A673 (cell line): Measurements from ENCODE around the gene HOXD9. TPM values are rescaled to one million over a fixed set of nuclear protein-coding genes. Genes with fewer than 3 reads are reported as not detected.

Source experiments
- BruUV-seq: library from RNA; stranded (reverse); fragments of 400-500 nt; replicated peaks from 2 replicates; lab custom pipeline; 2021; lab: Mats Ljungman, UMichigan
- CTCF ChIA-PET: fragments of 300-600 bp; sonication (Branson Sonifier 250); formaldehyde crosslinking; loops from one replicate; lab custom pipeline; 2022; ENCODE audit warnings: antibody characterized with exemption; lab: Charles Lee
- POLR2A ChIA-PET: fragments of 300-600 bp; sonication (Branson Sonifier 250); formaldehyde crosslinking; loops from one replicate; lab custom pipeline; 2022; ENCODE audit warnings: antibody characterized with exemption; ENCODE audit not compliant: low non-redundant PET; lab: Charles Lee
- DNase-seq: peaks from one replicate; pipeline ENCODE4 v3.0.0-alpha.2; 2015; ENCODE audit warnings: low spot score
- H3K27ac ChIP-seq: fragments of 200-600 bp; sonication (generic); 2 replicates; pipeline ENCODE4 v1.5.1; 2016; ENCODE audit warnings: mixed run types, low read depth, mild to moderate bottlenecking, mixed read lengths, antibody characterized with exemption, low read length; ENCODE audit not compliant: poor library complexity, severe bottlenecking
- H3K27me3 ChIP-seq: fragments of 200-600 bp; sonication (generic); replicated peaks from 2 replicates; pipeline ENCODE4 v1.6.1; 2017; ENCODE audit warnings: mixed run types, low read depth, mild to moderate bottlenecking, mixed read lengths, antibody characterized with exemption, low read length; ENCODE audit not compliant: insufficient read depth, poor library complexity
- H3K36me3 ChIP-seq: fragments of 200-600 bp; sonication (generic); 2 replicates; pipeline ENCODE4 v1.6.1; 2016; ENCODE audit warnings: mixed run types, mild to moderate bottlenecking, mixed read lengths, antibody characterized with exemption, low read length; ENCODE audit not compliant: insufficient read depth, poor library complexity, severe bottlenecking
- H3K4me1 ChIP-seq: fragments of 200-600 bp; sonication (generic); 2 replicates; pipeline ENCODE4 v1.6.1; 2017; ENCODE audit warnings: mixed run types, mild to moderate bottlenecking, mixed read lengths, antibody characterized with exemption, low read length; ENCODE audit not compliant: insufficient read depth, poor library complexity, severe bottlenecking
- H3K4me3 ChIP-seq: fragments of 200-600 bp; sonication (generic); 2 replicates; pipeline ENCODE4 v1.5.1; 2016; ENCODE audit warnings: low read depth, mixed run types, mild to moderate bottlenecking, mixed read lengths, low read length; ENCODE audit not compliant: poor library complexity, severe bottlenecking
- H3K9me3 ChIP-seq: fragments of 200-600 bp; sonication (generic); 2 replicates; pipeline ENCODE4 v1.6.1; 2016; ENCODE audit warnings: mixed run types, low read depth, mild to moderate bottlenecking, mixed read lengths, antibody characterized with exemption, low read length; ENCODE audit not compliant: poor library complexity, severe bottlenecking
- EZH2 ChIP-seq: fragments of 200-600 bp; sonication (generic); IDR thresholded peaks from 2 replicates; pipeline ENCODE4 v1.6.1; 2017; ENCODE audit warnings: borderline replicate concordance, low read depth, mild to moderate bottlenecking, mixed read lengths, antibody characterized with exemption, low read length; ENCODE audit not compliant: poor library complexity, severe bottlenecking
- intact Hi-C: fragments of 100-400 bp; cut with micrococcal nuclease; formaldehyde crosslinking; loops from one replicate; pipeline ENCODE4 v1.10.0; 2022; ENCODE audit not compliant: unreplicated experiment
- total RNA-seq: library from RNA; stranded (reverse); gene quantifications from 2 replicates; pipeline ENCODE4 v1.2.3, GENCODE V29; 2021
- TF ChIP-seq, protein P1 (sequence below): fragments of 300-800, 200-600 bp; sonication (generic); conservative IDR thresholded peaks from 2 replicates; pipeline ENCODE4 v1.5.1; 2017; ENCODE audit warnings: low read depth, mild to moderate bottlenecking, antibody characterized with exemption, low read length, moderate library complexity, mixed read lengths

Gene HOXD9
- total RNA-seq, 1 experiment from 2014 or later, result 63.0 TPM

DNA sequence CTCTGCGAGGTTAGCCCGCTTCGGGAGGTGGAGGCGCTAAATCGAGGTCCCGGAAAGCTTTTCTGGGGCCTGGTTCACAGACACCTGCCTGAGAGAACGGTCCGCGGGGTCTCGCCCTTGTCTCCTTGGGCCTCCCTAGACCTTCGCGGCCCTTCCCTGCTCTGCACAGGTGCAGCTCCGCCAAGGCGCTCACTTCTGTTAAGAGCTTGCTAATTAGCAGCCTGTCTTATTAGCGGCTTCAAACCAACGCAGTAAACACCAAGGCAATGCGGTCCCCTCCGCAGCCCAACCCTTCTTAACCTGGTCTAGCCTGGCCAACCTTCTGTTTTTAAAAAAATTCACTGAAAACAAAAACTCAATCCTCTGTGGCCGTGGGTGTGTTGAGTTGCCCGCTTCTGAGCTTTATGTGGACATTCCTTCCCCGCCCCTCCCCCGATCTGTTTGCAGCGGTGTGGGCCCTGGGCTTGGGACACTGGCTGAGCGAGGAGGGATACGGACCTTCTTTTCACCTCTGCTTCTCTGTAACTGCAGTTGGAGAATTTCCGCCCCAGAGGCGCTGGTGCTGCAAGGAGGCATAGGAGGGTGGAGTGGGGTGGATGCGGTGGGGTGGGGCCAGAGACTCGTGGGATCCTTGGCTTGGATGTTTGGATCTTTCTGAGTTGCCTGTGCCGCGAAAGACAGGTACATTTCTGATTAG is 25.4 kb downstream of the HOXD9 start:
- DNase-seq, result no peak
- Histone ChIP-seq H3K36me3 (peaks cover 84% of the 10 kb centered on the region), H3K4me3 (no peak overlapping the region), H3K27ac (no peak overlapping the region), H3K27me3 (no peaks in the 10 kb centered on the region), H3K4me1 (peaks cover 35% of the 10 kb centered on the region), H3K9me3 (no peaks in the 10 kb centered on the region)
- TF ChIP-seq, protein P1, sequence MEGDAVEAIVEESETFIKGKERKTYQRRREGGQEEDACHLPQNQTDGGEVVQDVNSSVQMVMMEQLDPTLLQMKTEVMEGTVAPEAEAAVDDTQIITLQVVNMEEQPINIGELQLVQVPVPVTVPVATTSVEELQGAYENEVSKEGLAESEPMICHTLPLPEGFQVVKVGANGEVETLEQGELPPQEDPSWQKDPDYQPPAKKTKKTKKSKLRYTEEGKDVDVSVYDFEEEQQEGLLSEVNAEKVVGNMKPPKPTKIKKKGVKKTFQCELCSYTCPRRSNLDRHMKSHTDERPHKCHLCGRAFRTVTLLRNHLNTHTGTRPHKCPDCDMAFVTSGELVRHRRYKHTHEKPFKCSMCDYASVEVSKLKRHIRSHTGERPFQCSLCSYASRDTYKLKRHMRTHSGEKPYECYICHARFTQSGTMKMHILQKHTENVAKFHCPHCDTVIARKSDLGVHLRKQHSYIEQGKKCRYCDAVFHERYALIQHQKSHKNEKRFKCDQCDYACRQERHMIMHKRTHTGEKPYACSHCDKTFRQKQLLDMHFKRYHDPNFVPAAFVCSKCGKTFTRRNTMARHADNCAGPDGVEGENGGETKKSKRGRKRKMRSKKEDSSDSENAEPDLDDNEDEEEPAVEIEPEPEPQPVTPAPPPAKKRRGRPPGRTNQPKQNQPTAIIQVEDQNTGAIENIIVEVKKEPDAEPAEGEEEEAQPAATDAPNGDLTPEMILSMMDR, result no peak
- TF ChIP-seq EZH2, result no peak
- no TSS peak for BruUV-seq
- intact Hi-C loops, result no loop called here
- ChIA-PET POLR2A (interaction anchor here (0.5 kb wide), 1 partner anchor 687 kb away, joined by 4 read pairs; no protein-coding TSS in a partner anchor), CTCF (no interaction called here)

DNA sequence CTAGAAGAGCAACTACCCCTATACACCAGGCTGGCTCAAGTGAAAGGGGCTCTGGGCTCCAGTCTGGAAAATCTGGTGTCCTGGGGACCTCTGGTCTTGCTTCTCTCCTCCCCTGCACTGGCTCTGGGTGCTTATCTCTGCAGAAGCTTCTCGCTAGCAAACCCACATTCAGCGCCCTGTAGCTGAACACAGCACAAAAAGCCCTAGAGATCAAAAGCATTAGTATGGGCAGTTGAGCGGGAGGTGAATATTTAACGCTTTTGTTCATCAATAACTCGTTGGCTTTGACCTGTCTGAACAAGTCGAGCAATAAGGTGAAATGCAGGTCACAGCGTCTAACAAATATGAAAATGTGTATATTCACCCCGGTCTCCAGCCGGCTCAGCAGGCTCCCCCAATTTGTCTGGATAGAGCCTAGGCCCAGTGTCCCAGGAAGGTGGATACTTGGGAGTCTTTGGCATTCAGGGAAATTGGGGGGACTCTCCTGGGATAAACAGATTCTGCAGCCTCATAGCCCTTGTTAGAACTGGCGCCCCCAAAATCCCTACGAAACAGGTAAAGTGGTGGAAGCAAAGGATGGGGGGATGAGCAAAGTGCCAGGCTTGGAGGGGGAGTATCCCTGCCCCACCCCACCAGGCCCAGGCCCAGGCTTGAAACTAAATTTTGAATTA is 26.4 kb downstream of the HOXD9 start:
- TF ChIP-seq EZH2, result no peak
- TF ChIP-seq, protein P1, result no peak
- H3K4me1 ChIP-seq, result peaks cover 32% of the 10 kb centered on the region
- ChIA-PET CTCF (no interaction called here), POLR2A (no interaction called here)
- no peak for DNase-seq
- no peak overlapping the region for H3K4me3 ChIP-seq
- BruUV-seq, result no TSS peak
- intact Hi-C loops, result no loop called here
- peaks cover 91% of the 10 kb centered on the region for H3K36me3 ChIP-seq
- H3K9me3 ChIP-seq, result no peaks in the 10 kb centered on the region
- no peak overlapping the region for H3K27ac ChIP-seq
- H3K27me3 ChIP-seq, result no peaks in the 10 kb centered on the region

DNA sequence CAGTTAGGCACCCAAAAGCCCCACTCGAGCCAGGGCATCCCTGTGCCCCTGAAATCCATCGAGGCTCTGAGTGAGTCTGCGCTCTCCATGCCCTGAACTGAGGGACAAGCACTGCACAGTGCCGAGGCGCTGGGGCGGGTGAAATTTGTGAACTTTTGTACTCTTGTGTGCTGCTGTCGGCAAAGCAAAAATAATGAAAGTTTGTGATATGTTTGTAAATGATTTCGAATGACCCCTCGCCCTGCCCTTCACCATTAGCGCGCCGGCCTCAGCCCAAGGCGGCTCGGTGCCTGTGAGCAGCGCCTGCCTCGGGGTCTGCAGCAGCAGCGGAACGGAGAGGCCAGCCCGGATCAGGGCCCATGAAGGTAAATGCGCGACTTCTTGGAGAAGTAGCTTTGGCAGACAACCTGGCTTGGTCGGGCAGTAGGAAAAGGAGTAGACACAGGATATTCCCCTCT is 27.0 kb downstream of the HOXD9 start:
- CTCF ChIA-PET, result no interaction called here
- DNase-seq, result no peak
- peaks cover 94% of the 10 kb centered on the region for H3K36me3 ChIP-seq
- BruUV-seq, result no TSS peak
- H3K4me3 ChIP-seq, result no peak overlapping the region
- POLR2A ChIA-PET, result no interaction called here
- no peak for TF ChIP-seq EZH2
- TF ChIP-seq, protein P1, result no peak
- H3K4me1 ChIP-seq, result peaks cover 30% of the 10 kb centered on the region
- H3K27ac ChIP-seq, result no peak overlapping the region
- no peaks in the 10 kb centered on the region for H3K9me3 ChIP-seq
- intact Hi-C loops, result no loop called here
- no peaks in the 10 kb centered on the region for H3K27me3 ChIP-seq
